GM12891 (cell line): Measurements from ENCODE around the gene ZNF394.

Experiments used
- POLR2A ChIP-seq: IDR thresholded peaks from 2 replicates; pipeline ENCODE4 v1.6.1; 2011; ENCODE audit warnings: low read depth, low read length, control low read depth
- POLR2AphosphoS5 ChIP-seq: IDR thresholded peaks from 2 replicates; pipeline ENCODE4 v1.6.1; 2011; ENCODE audit warnings: low read depth, low read length, control low read depth
- POU2F2 ChIP-seq: IDR thresholded peaks from 2 replicates; pipeline ENCODE4 v1.6.1; 2011; ENCODE audit warnings: low read depth, mild to moderate bottlenecking, control low read depth, low read length, moderate library complexity
- SPI1 ChIP-seq: IDR thresholded peaks from 2 replicates; pipeline ENCODE4 v1.6.1; 2011; ENCODE audit warnings: low read depth, low read length, control low read depth
- TAF1 ChIP-seq: IDR thresholded peaks from 2 replicates; pipeline ENCODE4 v1.6.1; 2011; ENCODE audit warnings: low read depth, low read length, control low read depth

DNA sequence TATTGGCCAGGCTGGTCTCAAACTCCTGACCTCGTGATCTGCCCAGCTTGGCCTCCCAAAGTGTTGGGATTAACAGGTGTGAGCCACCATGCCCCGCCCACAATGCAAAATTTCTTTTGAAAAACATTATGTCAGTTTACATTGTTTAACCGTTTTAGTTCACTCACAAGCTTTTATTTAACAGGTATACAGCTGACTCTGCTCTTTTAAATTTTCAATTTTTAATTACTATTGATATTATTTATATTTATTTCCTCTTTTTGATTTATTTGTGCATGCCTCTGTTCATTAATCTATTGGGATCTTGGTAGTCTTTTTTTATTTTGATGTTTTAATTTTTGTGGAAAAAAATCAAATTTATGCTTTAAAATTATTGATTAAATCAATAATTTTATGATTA is 21.3 kb upstream of the ZNF394 start:
- no peak for TF ChIP-seq POLR2AphosphoS5
- no peak for TF ChIP-seq SPI1
- TF ChIP-seq POLR2A = no peak
- TF ChIP-seq POU2F2 = no peak
- no peak for TF ChIP-seq TAF1
